Measurements from ENCODE around the gene FHL2.
A peak's percentile ranks its signal among the peaks of the same experiment; 100 is the strongest.

Gene FHL2

GRCh38 chr2:105405291-105405690 is 6.4 kb upstream of the FHL2 start:
- peaks cover 12% of the 10 kb centered on the region for H3K4me1 ChIP-seq (ENCODE audit: control insufficient read depth, insufficient read depth, low read length)
- no peak overlapping the region for H3K9ac ChIP-seq (ENCODE audit: low read depth, low read length)
- H3K9me3 ChIP-seq (ENCODE audit: control insufficient read depth, insufficient read depth, low read length), result no peaks in the 10 kb centered on the region
- H3K27ac ChIP-seq (ENCODE audit: low read depth, low read length), result no peak overlapping the region
- H3K27me3 ChIP-seq (ENCODE audit: control insufficient read depth, insufficient read depth, low read length), result peaks cover under 1% of the 10 kb centered on the region
- no peak overlapping the region for H3K4me3 ChIP-seq (ENCODE audit: low read depth, low read length)
- no peaks in the 10 kb centered on the region for H3K36me3 ChIP-seq (ENCODE audit: control insufficient read depth, insufficient read depth, low read length)

- peaks cover 6% of the 10 kb centered on the region for H3K27me3 ChIP-seq (ENCODE audit: control insufficient read depth, insufficient read depth, low read length)
- H3K4me3 ChIP-seq (ENCODE audit: low read depth, low read length), result no peak overlapping the region
- H3K4me1 ChIP-seq (ENCODE audit: control insufficient read depth, insufficient read depth, low read length), result peaks cover 12% of the 10 kb centered on the region
- H3K27ac ChIP-seq (ENCODE audit: low read depth, low read length), result no peak overlapping the region
- no peak overlapping the region for H3K9ac ChIP-seq (ENCODE audit: low read depth, low read length)
- H3K36me3 ChIP-seq (ENCODE audit: control insufficient read depth, insufficient read depth, low read length), result no peaks in the 10 kb centered on the region
- no peaks in the 10 kb centered on the region for H3K9me3 ChIP-seq (ENCODE audit: control insufficient read depth, insufficient read depth, low read length)
Observed at GRCh38 chr2:105404736-105405135, 5.9 kb upstream of the FHL2 start.

- peak overlapping the region; percentile 27 for H3K27ac ChIP-seq (ENCODE audit: low read depth, low read length)
- no peak overlapping the region for H3K4me3 ChIP-seq (ENCODE audit: low read depth, low read length)
- peaks cover 13% of the 10 kb centered on the region for H3K27me3 ChIP-seq (ENCODE audit: control insufficient read depth, insufficient read depth, low read length)
- peaks cover 12% of the 10 kb centered on the region for H3K4me1 ChIP-seq (ENCODE audit: control insufficient read depth, insufficient read depth, low read length)
- H3K36me3 ChIP-seq (ENCODE audit: control insufficient read depth, insufficient read depth, low read length), result no peaks in the 10 kb centered on the region
- 0 out of 2 replicates have a peak, but pooled peaks cover 3% of the 10 kb centered on the region for H3K9me3 ChIP-seq (ENCODE audit: control insufficient read depth, insufficient read depth, low read length)
- no peak overlapping the region for H3K9ac ChIP-seq (ENCODE audit: low read depth, low read length)
Observed at GRCh38 chr2:105403783-105404698, 5.2 kb upstream of the FHL2 start.

GRCh38 chr2:105403241-105403782 is 4.5 kb upstream of the FHL2 start:
- H3K4me1 ChIP-seq (ENCODE audit: control insufficient read depth, insufficient read depth, low read length), result peaks cover 12% of the 10 kb centered on the region
- no peak overlapping the region for H3K4me3 ChIP-seq (ENCODE audit: low read depth, low read length)
- 0 out of 2 replicates have a peak, but pooled peaks cover 3% of the 10 kb centered on the region for H3K9me3 ChIP-seq (ENCODE audit: control insufficient read depth, insufficient read depth, low read length)
- H3K9ac ChIP-seq (ENCODE audit: low read depth, low read length), result no peak overlapping the region
- peak overlapping the region; percentile 27 for H3K27ac ChIP-seq (ENCODE audit: low read depth, low read length)
- H3K36me3 ChIP-seq (ENCODE audit: control insufficient read depth, insufficient read depth, low read length), result no peaks in the 10 kb centered on the region
- H3K27me3 ChIP-seq (ENCODE audit: control insufficient read depth, insufficient read depth, low read length), result peaks cover 15% of the 10 kb centered on the region

GRCh38 chr2:105402809-105403208 is 4.0 kb upstream of the FHL2 start:
- Histone ChIP-seq H3K9ac (ENCODE audit: low read depth, low read length) (no peak overlapping the region), H3K4me1 (ENCODE audit: control insufficient read depth, insufficient read depth, low read length) (peaks cover 14% of the 10 kb centered on the region), H3K9me3 (ENCODE audit: control insufficient read depth, insufficient read depth, low read length) (0 out of 2 replicates have a peak, but pooled peaks cover 3% of the 10 kb centered on the region), H3K27me3 (ENCODE audit: control insufficient read depth, insufficient read depth, low read length) (peaks cover 15% of the 10 kb centered on the region), H3K27ac (ENCODE audit: low read depth, low read length) (no peak overlapping the region), H3K4me3 (ENCODE audit: low read depth, low read length) (no peak overlapping the region), H3K36me3 (ENCODE audit: control insufficient read depth, insufficient read depth, low read length) (no peaks in the 10 kb centered on the region)

GRCh38 chr2:105401867-105402266 is 3.0 kb upstream of the FHL2 start:
- H3K27ac ChIP-seq (ENCODE audit: low read depth, low read length), result no peak overlapping the region
- H3K36me3 ChIP-seq (ENCODE audit: control insufficient read depth, insufficient read depth, low read length), result no peaks in the 10 kb centered on the region
- H3K27me3 ChIP-seq (ENCODE audit: control insufficient read depth, insufficient read depth, low read length), result peaks cover 15% of the 10 kb centered on the region
- 0 out of 2 replicates have a peak, but pooled peaks cover 3% of the 10 kb centered on the region for H3K9me3 ChIP-seq (ENCODE audit: control insufficient read depth, insufficient read depth, low read length)
- H3K4me1 ChIP-seq (ENCODE audit: control insufficient read depth, insufficient read depth, low read length), result peaks cover 23% of the 10 kb centered on the region
- no peak overlapping the region for H3K4me3 ChIP-seq (ENCODE audit: low read depth, low read length)
- no peak overlapping the region for H3K9ac ChIP-seq (ENCODE audit: low read depth, low read length)

GRCh38 chr2:105400138-105400540 is 1.3 kb upstream of the FHL2 start:
- 0 out of 2 replicates have a peak, but pooled peaks cover 3% of the 10 kb centered on the region for H3K9me3 ChIP-seq (ENCODE audit: control insufficient read depth, insufficient read depth, low read length)
- H3K4me1 ChIP-seq (ENCODE audit: control insufficient read depth, insufficient read depth, low read length), result peaks cover 23% of the 10 kb centered on the region
- peaks cover 6% of the 10 kb centered on the region for H3K36me3 ChIP-seq (ENCODE audit: control insufficient read depth, insufficient read depth, low read length)
- H3K4me3 ChIP-seq (ENCODE audit: low read depth, low read length), result no peak overlapping the region
- peaks cover 15% of the 10 kb centered on the region for H3K27me3 ChIP-seq (ENCODE audit: control insufficient read depth, insufficient read depth, low read length)
- no peak overlapping the region for H3K9ac ChIP-seq (ENCODE audit: low read depth, low read length)
- no peak overlapping the region for H3K27ac ChIP-seq (ENCODE audit: low read depth, low read length)

GRCh38 chr2:105399207-105399861 is 483 bp upstream of the FHL2 start:
- Histone ChIP-seq H3K27me3 (ENCODE audit: control insufficient read depth, insufficient read depth, low read length) (peaks cover 15% of the 10 kb centered on the region), H3K36me3 (ENCODE audit: control insufficient read depth, insufficient read depth, low read length) (peaks cover 12% of the 10 kb centered on the region), H3K9ac (ENCODE audit: low read depth, low read length) (peak overlapping the region; percentile 99), H3K4me1 (ENCODE audit: control insufficient read depth, insufficient read depth, low read length) (peaks cover 23% of the 10 kb centered on the region), H3K9me3 (ENCODE audit: control insufficient read depth, insufficient read depth, low read length) (0 out of 2 replicates have a peak, but pooled peaks cover 3% of the 10 kb centered on the region), H3K4me3 (ENCODE audit: low read depth, low read length) (peak overlapping the region; percentile 99; the same call in 1 of the 2 replicates), H3K27ac (ENCODE audit: low read depth, low read length) (no peak overlapping the region)

GRCh38 chr2:105397953-105398335 is 907 bp downstream of the FHL2 start:
- Histone ChIP-seq H3K4me1 (ENCODE audit: control insufficient read depth, insufficient read depth, low read length) (peaks cover 12% of the 10 kb centered on the region), H3K9me3 (ENCODE audit: control insufficient read depth, insufficient read depth, low read length) (0 out of 2 replicates have a peak, but pooled peaks cover 3% of the 10 kb centered on the region), H3K27ac (ENCODE audit: low read depth, low read length) (no peak overlapping the region), H3K27me3 (ENCODE audit: control insufficient read depth, insufficient read depth, low read length) (peaks cover 15% of the 10 kb centered on the region), H3K4me3 (ENCODE audit: low read depth, low read length) (peak overlapping the region; percentile 99), H3K9ac (ENCODE audit: low read depth, low read length) (peak overlapping the region; percentile 99), H3K36me3 (ENCODE audit: control insufficient read depth, insufficient read depth, low read length) (peaks cover 15% of the 10 kb centered on the region)

GRCh38 chr2:105397025-105397722 is 1.7 kb downstream of the FHL2 start:
- H3K9ac ChIP-seq (ENCODE audit: low read depth, low read length), result peak overlapping the region; percentile 26; the same call in 1 of the 2 replicates

More at GRCh38 chr2:105397025-105397722, 1.7 kb downstream of the FHL2 start:
- Histone ChIP-seq H3K27me3 (ENCODE audit: control insufficient read depth, insufficient read depth, low read length) (peaks cover 15% of the 10 kb centered on the region), H3K9me3 (ENCODE audit: control insufficient read depth, insufficient read depth, low read length) (0 out of 2 replicates have a peak, but pooled peaks cover 3% of the 10 kb centered on the region), H3K4me3 (ENCODE audit: low read depth, low read length) (peak overlapping the region; percentile 99), H3K27ac (ENCODE audit: low read depth, low read length) (peak overlapping the region; percentile 36), H3K36me3 (ENCODE audit: control insufficient read depth, insufficient read depth, low read length) (peaks cover 15% of the 10 kb centered on the region), H3K4me1 (ENCODE audit: control insufficient read depth, insufficient read depth, low read length) (peaks cover 12% of the 10 kb centered on the region)

Data from HUES48 (cell line).